HFF-Myc (cell line): Measurements from ENCODE around the gene HSPB8.

ENCODE experiments used
- DNase-seq: peaks from one replicate; pipeline ENCODE4 v3.0.0-alpha.2; 2011; ENCODE audit warnings: low read depth; ENCODE audit errors: extremely low read depth
- H3K4me3 ChIP-seq: replicated peaks from 2 replicates; pipeline ENCODE4 v1.5.1; 2011; ENCODE audit warnings: low read depth, mild to moderate bottlenecking, control low read depth, low read length
- CTCF ChIP-seq: IDR thresholded peaks from 2 replicates; pipeline ENCODE4 v1.5.1; 2012; ENCODE audit warnings: mild to moderate bottlenecking, low read depth, low read length, control low read depth; ENCODE audit errors: missing control alignments

The HSPB8 gene

GRCh38 chr12:119156401-119157044 lies 22.2 kb upstream of the HSPB8 start:
- DNase-seq = no peak
- no peak overlapping the region for H3K4me3 ChIP-seq
- TF ChIP-seq CTCF = no peak

GRCh38 chr12:119157528-119157927 lies 21.2 kb upstream of the HSPB8 start:
- no peak overlapping the region for H3K4me3 ChIP-seq
- no peak for DNase-seq
- TF ChIP-seq CTCF = no peak

DNA sequence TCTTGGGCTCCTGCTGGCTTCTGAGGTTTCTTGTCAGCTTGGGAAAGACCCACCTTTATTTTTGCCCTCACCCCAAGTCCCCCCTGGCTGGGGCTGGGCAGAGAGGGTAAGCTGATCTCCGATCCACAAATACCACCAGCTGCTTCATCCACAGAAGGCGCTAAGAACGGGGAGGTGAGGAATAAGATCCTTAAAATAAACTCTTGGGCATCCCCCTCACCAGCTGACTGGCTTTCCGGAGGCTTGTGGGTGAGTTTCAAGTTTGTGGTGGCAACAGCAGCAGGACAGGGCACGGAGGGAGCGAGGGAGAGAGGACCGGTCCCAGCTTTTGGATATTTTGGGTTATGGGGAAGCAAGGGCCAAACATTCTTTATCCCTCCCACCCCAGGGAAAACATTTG lies 20.8 kb upstream of the HSPB8 start:
- TF ChIP-seq CTCF = no peak
- no peak for DNase-seq
- H3K4me3 ChIP-seq = no peak overlapping the region

- no peak for TF ChIP-seq CTCF
- no peak for DNase-seq
- H3K4me3 ChIP-seq = no peak overlapping the region
Observed at GRCh38 chr12:119158402-119158801, 20.3 kb upstream of the HSPB8 start.

- H3K4me3 ChIP-seq = no peak overlapping the region
- no peak for TF ChIP-seq CTCF
- DNase-seq = no peak
Observed at GRCh38 chr12:119159844-119160243, 18.9 kb upstream of the HSPB8 start.

GRCh38 chr12:119167902-119168301 lies 10.8 kb upstream of the HSPB8 start:
- DNase-seq = no peak
- no peak for TF ChIP-seq CTCF
- H3K4me3 ChIP-seq = no peak overlapping the region

- no peak for DNase-seq
- TF ChIP-seq CTCF = no peak
- H3K4me3 ChIP-seq = no peak overlapping the region
Observed at GRCh38 chr12:119168721-119169120, 10.0 kb upstream of the HSPB8 start.
